ENCODE results near the gene PTPRZ1. TPM values are rescaled to one million over a fixed set of nuclear protein-coding genes. Genes with fewer than 3 reads are reported as not detected.

PTPRZ1 gene
- total and polyA plus RNA-seq, 2 donors (not counting 1 experiment from before 2014, with no cell fraction given) = not detected

DNA sequence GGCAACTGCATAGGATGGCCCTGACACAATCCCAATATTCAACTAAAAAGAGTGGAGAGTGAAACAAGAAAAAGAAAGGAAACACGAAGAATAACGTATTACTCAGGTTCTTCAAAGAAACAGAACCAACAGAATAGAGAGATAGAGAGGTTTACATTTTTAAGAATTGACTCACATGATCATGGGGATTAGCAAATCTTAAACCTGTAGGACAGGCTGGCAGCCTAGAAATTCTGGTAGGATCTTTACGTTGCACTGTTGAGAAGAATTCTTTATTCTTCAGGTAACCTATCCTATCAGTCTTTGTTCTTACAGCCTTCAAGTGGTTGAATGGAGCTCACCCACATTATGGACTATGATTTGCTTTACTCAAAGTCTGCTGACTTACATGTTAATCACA lies 167.2 kb downstream of the PTPRZ1 start:
- H3K4me1 Mint-ChIP-seq = no peaks in the 10 kb centered on the region
- H3K4me3 Mint-ChIP-seq = no peak overlapping the region
- ATAC-seq (ENCODE audit: low read depth) (no peak), DNase-seq (no peak)
- no peak overlapping the region for H3K27ac Mint-ChIP-seq
- no peaks in the 10 kb centered on the region for H3K36me3 ChIP-seq (replicated peaks in 1 of 2; ENCODE audit: control extremely low read depth in 1 of 2, control insufficient read depth in 1 of 2, extremely low read depth in 1 of 2, insufficient read depth in 2 of 2, low read length in 1 of 2)
- no CpG with 5 or more reads among the region's 3 CpGs for WGBS (ENCODE audit: insufficient coverage)
- H3K9me3 Mint-ChIP-seq (ENCODE audit: insufficient read depth) = no peaks in the 10 kb centered on the region
- no peak overlapping the region for H2AFZ ChIP-seq (ENCODE audit: insufficient read depth, low read depth, low read length, poor library complexity, severe bottlenecking)
- no peak overlapping the region for H3K27ac ChIP-seq (ENCODE audit: low read length in 2 of 2)
- H3K79me2 ChIP-seq (ENCODE audit: control insufficient read depth, insufficient read depth, low read length) = no peaks in the 10 kb centered on the region
- no peak overlapping the region for H3K4me2 ChIP-seq (replicated peaks; ENCODE audit: low read depth, low read length, poor library complexity, severe bottlenecking)
- TF ChIP-seq EZH2 (IDR thresholded peaks at IDR 0.05; ENCODE audit: borderline replicate concordance, insufficient read depth, low read depth, low read length, poor library complexity, severe bottlenecking) = no peak
- TF ChIP-seq CTCF (IDR thresholded peaks at IDR 0.05) = no peak
- no peak overlapping the region for H3K4me3 ChIP-seq (ENCODE audit: control extremely low read depth in 1 of 5, extremely low read depth in 1 of 5, insufficient read depth in 1 of 5, low read depth in 2 of 5, low read length in 4 of 5)
- CTCF ChIA-PET = no interaction called here
- no peaks in the 10 kb centered on the region for H4K20me1 ChIP-seq (ENCODE audit: control insufficient read depth, insufficient read depth, low read length, poor library complexity, severe bottlenecking)
- H3K9me3 ChIP-seq (ENCODE audit: control extremely low read depth in 1 of 3, control insufficient read depth in 2 of 3, insufficient read depth in 1 of 3, low read length in 2 of 3) = no peaks in the 10 kb centered on the region
- intact Hi-C loops (cut with micrococcal nuclease) = no loop called here
- no peaks in the 10 kb centered on the region for H3K27me3 ChIP-seq (replicated peaks in 1 of 4; ENCODE audit: control extremely low read depth in 1 of 4, control insufficient read depth in 3 of 4, insufficient read depth in 4 of 4, low read length in 3 of 4)
- POLR2A ChIA-PET = no interaction called here
- H3K9ac ChIP-seq (ENCODE audit: low read length) = no peak overlapping the region
- H3K27me3 Mint-ChIP-seq = peaks cover 3% of the 10 kb centered on the region
- H3K4me1 ChIP-seq (ENCODE audit: control insufficient read depth in 2 of 2, insufficient read depth in 2 of 2, low read length in 2 of 2) = no peaks in the 10 kb centered on the region

DNA sequence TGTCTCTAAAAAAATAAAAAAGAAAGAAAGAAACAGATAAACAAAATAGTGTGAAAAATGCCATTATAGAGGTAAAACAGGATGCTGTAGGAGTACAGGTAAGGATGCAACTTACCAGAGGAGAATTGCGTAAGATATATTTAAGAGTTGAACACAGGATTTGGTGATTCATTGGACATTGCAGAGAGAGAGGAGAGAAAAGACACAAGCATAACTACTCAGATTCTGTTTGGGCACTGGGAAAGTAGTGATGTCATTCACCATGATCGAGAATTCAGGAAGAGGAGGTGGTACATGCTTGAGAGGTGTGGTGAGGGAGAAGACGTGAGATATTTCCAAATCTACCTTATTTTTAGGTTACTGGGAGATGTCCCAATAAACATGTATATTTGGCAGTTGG lies 173.4 kb downstream of the PTPRZ1 start:
- TF ChIP-seq EZH2 (IDR thresholded peaks at IDR 0.05; ENCODE audit: borderline replicate concordance, insufficient read depth, low read depth, low read length, poor library complexity, severe bottlenecking) (no peak), CTCF (IDR thresholded peaks at IDR 0.05) (no peak)
- no peak overlapping the region for H3K4me3 ChIP-seq (ENCODE audit: control extremely low read depth in 1 of 5, extremely low read depth in 1 of 5, insufficient read depth in 1 of 5, low read depth in 2 of 5, low read length in 4 of 5)
- ATAC-seq (ENCODE audit: low read depth) (no peak), DNase-seq (no peak)
- H2AFZ ChIP-seq (ENCODE audit: insufficient read depth, low read depth, low read length, poor library complexity, severe bottlenecking) = no peak overlapping the region
- H4K20me1 ChIP-seq (ENCODE audit: control insufficient read depth, insufficient read depth, low read length, poor library complexity, severe bottlenecking) = no peaks in the 10 kb centered on the region
- H3K36me3 ChIP-seq (replicated peaks in 1 of 2; ENCODE audit: control extremely low read depth in 1 of 2, control insufficient read depth in 1 of 2, extremely low read depth in 1 of 2, insufficient read depth in 2 of 2, low read length in 1 of 2) = no peaks in the 10 kb centered on the region
- H3K27me3 ChIP-seq (replicated peaks in 1 of 4; ENCODE audit: control extremely low read depth in 1 of 4, control insufficient read depth in 3 of 4, insufficient read depth in 4 of 4, low read length in 3 of 4) = no peaks in the 10 kb centered on the region
- ChIA-PET POLR2A (no interaction called here), CTCF (no interaction called here)
- no peaks in the 10 kb centered on the region for H3K4me1 ChIP-seq (ENCODE audit: control insufficient read depth in 2 of 2, insufficient read depth in 2 of 2, low read length in 2 of 2)
- no peak overlapping the region for H3K27ac ChIP-seq (ENCODE audit: low read length in 2 of 2)
- no peak overlapping the region for H3K4me2 ChIP-seq (replicated peaks; ENCODE audit: low read depth, low read length, poor library complexity, severe bottlenecking)
- intact Hi-C loops (cut with micrococcal nuclease) = no loop called here
- Mint-ChIP-seq H3K4me3 (no peak overlapping the region), H3K9me3 (ENCODE audit: insufficient read depth) (no peaks in the 10 kb centered on the region), H3K27me3 (peaks cover 12% of the 10 kb centered on the region), H3K27ac (no peak overlapping the region), H3K4me1 (no peaks in the 10 kb centered on the region)
- H3K79me2 ChIP-seq (ENCODE audit: control insufficient read depth, insufficient read depth, low read length) = no peaks in the 10 kb centered on the region
- H3K9ac ChIP-seq (ENCODE audit: low read length) = no peak overlapping the region
- WGBS (ENCODE audit: insufficient coverage) = 67% methylated on average over 1 of the region's 3 CpGs
- H3K9me3 ChIP-seq (ENCODE audit: control extremely low read depth in 1 of 3, control insufficient read depth in 2 of 3, insufficient read depth in 1 of 3, low read length in 2 of 3) = no peaks in the 10 kb centered on the region

All from B cell (primary cell).